GM12878 (cell line): ENCODE measurements around the gene RNF34. TPM values are rescaled to one million over a fixed set of nuclear protein-coding genes. Genes with fewer than 3 reads are reported as not detected.

Source experiments
- ATAC-seq: fragments of 200-7000 bp; cut with Tn5 transposase; 3 replicates; pipeline ENCODE4 v1.9.1; 2020; ENCODE audit warnings: mild to moderate bottlenecking, moderate library complexity
- BruUV-seq: library from RNA; stranded (reverse); fragments of 400-500 nt; replicated peaks from 2 replicates; lab custom pipeline; 2021; lab: Mats Ljungman, UMichigan
- CTCF ChIA-PET: fragments of 300-600 bp; sonication (Branson Sonifier 250); formaldehyde crosslinking; extraction: SDS; loops from one replicate; lab custom pipeline; 2021; ENCODE audit warnings: inconsistent platforms; lab: Yijun Ruan, JAX
- POLR2A ChIA-PET: fragments of 350-600 bp; formaldehyde crosslinking; extraction: SDS; loops from one replicate; lab custom pipeline; 2021; ENCODE audit warnings: inconsistent platforms; lab: Charles Lee
- RAD21 ChIA-PET: fragments of 300-600 bp; sonication (Branson Sonifier 250); formaldehyde crosslinking; loops from one replicate; lab custom pipeline; 2023; ENCODE audit warnings: antibody characterized with exemption; ENCODE audit not compliant: unreplicated experiment; lab: Charles Lee
- SMC1A ChIA-PET: fragments of 300-600 bp; sonication (Branson Sonifier 250); formaldehyde crosslinking; loops from one replicate; lab custom pipeline; 2023; ENCODE audit not compliant: unreplicated experiment, uncharacterized antibody; lab: Charles Lee
- DNase-seq: peaks from one replicate; pipeline ENCODE4 v3.0.0-alpha.2; 2011; ENCODE audit warnings: low read depth, low spot score
- FAIRE-seq: peaks from 3 replicates; lab custom pipeline; 2011; peaks lifted over from hg19 to GRCh38; lab: Jason Lieb, UNC
- H2AFZ ChIP-seq: 2 replicates; pipeline ENCODE4 v1.6.0; 2011; ENCODE audit warnings: low read depth, low read length, control low read depth; ENCODE audit not compliant: control insufficient read depth
- H3K27ac ChIP-seq: 2 replicates; pipeline ENCODE4 v1.5.1; 2011; ENCODE audit warnings: control low read depth; ENCODE audit not compliant: control insufficient read depth, insufficient read depth
- H3K27me3 ChIP-seq, 2 experiments: replicated peaks in 1 of 2; 2 replicates each; pipeline versions ENCODE4 v1.6.0 to v1.6.1; 2011; ENCODE audit warnings: low read length in 1 of 2; ENCODE audit not compliant: control insufficient read depth in 2 of 2, insufficient read depth in 2 of 2
- H3K36me3 ChIP-seq, 2 experiments: 2 replicates each; pipeline ENCODE4 v1.5.1; 2011; ENCODE audit warnings: low read length in 1 of 2; ENCODE audit not compliant: control insufficient read depth in 2 of 2, insufficient read depth in 2 of 2
- H3K4me1 ChIP-seq: 2 replicates; pipeline ENCODE4 v1.6.1; 2011; ENCODE audit warnings: mild to moderate bottlenecking, low read length, moderate library complexity, mixed read lengths; ENCODE audit not compliant: control insufficient read depth, insufficient read depth
- H3K4me2 ChIP-seq: 2 replicates; pipeline ENCODE4 v1.6.0; 2011; ENCODE audit warnings: control low read depth; ENCODE audit not compliant: control insufficient read depth, insufficient read depth
- H3K4me3 ChIP-seq: fragments of 200-600 bp; sonication (generic); 2 replicates; pipeline ENCODE4 v1.5.1; 2016
- H3K79me2 ChIP-seq: 2 replicates; pipeline ENCODE4 v1.6.0; 2011; ENCODE audit warnings: low read length; ENCODE audit not compliant: control insufficient read depth, insufficient read depth
- H3K9ac ChIP-seq: 2 replicates; pipeline ENCODE4 v1.8.0; 2011; ENCODE audit warnings: low read length, control low read depth, mixed read lengths; ENCODE audit not compliant: control insufficient read depth, insufficient read depth
- H3K9me3 ChIP-seq: replicated peaks from 3 replicates; pipeline ENCODE4 v1.5.1; 2011; ENCODE audit warnings: mild to moderate bottlenecking, low read length; ENCODE audit not compliant: control insufficient read depth, insufficient read depth
- H4K20me1 ChIP-seq: 2 replicates; pipeline ENCODE4 v1.6.0; 2011; ENCODE audit not compliant: control insufficient read depth, insufficient read depth
- BCL3 ChIP-seq: IDR thresholded peaks from 2 replicates; pipeline ENCODE4 v1.6.1; 2011; ENCODE audit warnings: borderline replicate concordance, low read depth, mild to moderate bottlenecking, moderate library complexity, low read length; ENCODE audit not compliant: insufficient read depth, poor library complexity, severe bottlenecking
- CBFB ChIP-seq: IDR thresholded peaks from 2 replicates; pipeline ENCODE4 v1.6.1; 2016; ENCODE audit warnings: antibody characterized with exemption, low read depth
- CBX3 ChIP-seq: fragments of 200-600 bp; sonication (generic); IDR thresholded peaks from 2 replicates; pipeline ENCODE4 v1.6.1; 2016; ENCODE audit warnings: low read depth, borderline replicate concordance
- CREB1 ChIP-seq: IDR thresholded peaks from 2 replicates; pipeline ENCODE4 v1.6.1; 2012; ENCODE audit warnings: low read depth, mild to moderate bottlenecking, inconsistent platforms
- EED ChIP-seq: sonication (generic); IDR thresholded peaks from 2 replicates; pipeline ENCODE4 v1.6.1; 2016; ENCODE audit warnings: antibody characterized with exemption, low read depth
- GABPA ChIP-seq: IDR thresholded peaks from 2 replicates; pipeline ENCODE4 v1.6.1; 2014; ENCODE audit warnings: antibody characterized with exemption, low read depth, mild to moderate bottlenecking, inconsistent platforms
- JUNB ChIP-seq: IDR thresholded peaks from 2 replicates; pipeline ENCODE4 v1.6.1; 2016; ENCODE audit warnings: antibody characterized with exemption, mild to moderate bottlenecking
- MEF2A ChIP-seq: IDR thresholded peaks from 2 replicates; pipeline ENCODE4 v1.6.1; 2011; ENCODE audit warnings: low read depth, mild to moderate bottlenecking, low read length, moderate library complexity; ENCODE audit not compliant: insufficient read depth
- PBX3 ChIP-seq: IDR thresholded peaks from 2 replicates; pipeline ENCODE4 v1.6.1; 2011; ENCODE audit warnings: mild to moderate bottlenecking, low read depth, low read length, moderate library complexity; ENCODE audit not compliant: insufficient replicate concordance
- POU2F2 ChIP-seq: IDR thresholded peaks from 3 replicates; pipeline ENCODE4 v1.6.1; 2011; ENCODE audit warnings: low read depth, mild to moderate bottlenecking, low read length, borderline replicate concordance
- RCOR1 ChIP-seq: conservative IDR thresholded peaks from 2 replicates; pipeline ENCODE4 v1.6.1; 2012; ENCODE audit warnings: low read depth, low read length, improper control_type of control experiment
- SREBF2 ChIP-seq: IDR thresholded peaks from 2 replicates; pipeline ENCODE4 v1.6.1; 2012; ENCODE audit warnings: mild to moderate bottlenecking, low read length
- STAT1 ChIP-seq: fragments of 450-650 bp; conservative IDR thresholded peaks from 2 replicates; pipeline ENCODE4 v1.6.1; 2014; ENCODE audit warnings: antibody characterized with exemption, mild to moderate bottlenecking
- STAT3 ChIP-seq: IDR thresholded peaks from 2 replicates; pipeline ENCODE4 v1.6.1; 2011; ENCODE audit warnings: low read depth, low read length, improper control_type of control experiment
- TARDBP ChIP-seq: IDR thresholded peaks from 2 replicates; pipeline ENCODE4 v1.6.1; 2016; ENCODE audit warnings: borderline replicate concordance
- ZBTB11 ChIP-seq: fragments of 450-650 bp; formaldehyde crosslinking; IDR thresholded peaks from 2 replicates; pipeline ENCODE4 v1.5.0; 2022; ENCODE audit warnings: mild to moderate bottlenecking, missing genetic modification characterization
- ZNF207 ChIP-seq: fragments of 450-650 bp; IDR thresholded peaks from 2 replicates; pipeline ENCODE4 v1.6.1; 2014; ENCODE audit warnings: antibody characterized with exemption, mild to moderate bottlenecking, borderline replicate concordance
- ZNF217 ChIP-seq: fragments of 450-650 bp; IDR thresholded peaks from 2 replicates; pipeline ENCODE4 v1.6.1; 2017; ENCODE audit warnings: antibody characterized with exemption, mild to moderate bottlenecking
- WGBS: methylation state at CpG from one replicate; pipeline ENCODE4 v1.1.6; 2016; ENCODE audit warnings: low lambda C conversion rate; ENCODE audit not compliant: insufficient replicate concordance, insufficient coverage; ENCODE audit errors: missing lambda C conversion rate; 5-methylcytosine and 5-hydroxymethylcytosine counted together
- in situ Hi-C: fragments of 300-500 bp; cut with MboI; formaldehyde crosslinking; loops from 9 replicates; pipeline ENCODE4 v1.14.3; 2018; ENCODE audit warnings: mixed read lengths
- intact Hi-C: fragments of 100-400 bp; cut with micrococcal nuclease; formaldehyde crosslinking; loops from one replicate; pipeline ENCODE4 v1.14.2; 2022; ENCODE audit not compliant: unreplicated experiment
- polyA plus RNA-seq, 11 experiments: library from polyadenylated mRNA; depleted of rRNA in 4 of 11; unstranded in 6 of 11; stranded (reverse) in 5 of 11; fragments of >200 nt; fragmentation: Nextera tagmentation in 4 of 11; fragmentation: Illumina TruSeq in 1 of 11; extraction: Ambion mirVana in 4 of 11; extraction: Trizol in 1 of 11; gene quantifications; 1 replicate in 1 of 11; 2 replicates in 10 of 11; pipeline versions ENCODE4 v1.2.1 to v1.2.3, GENCODE V29; 2011 to 2016; ENCODE audit warnings: inconsistent platforms in 2 of 11, missing spikeins in 2 of 11, low read depth in 1 of 11
- total RNA-seq, 4 experiments: library from RNA; depleted of rRNA in 3 of 4; stranded (reverse); fragments of >200 nt in 3 of 4; fragmentation: Illumina TruSeq in 1 of 4; extraction: Trizol in 1 of 4; gene quantifications; 2 replicates each; pipeline versions ENCODE4 v1.2.1 to v1.2.3, GENCODE V29; 2013 to 2021

The RNF34 gene
- total and polyA plus RNA-seq, 10 of the 15 experiments (the other 5 are each of a cell fraction or from before 2014, with no cell fraction given): 63.6 to 199 (median 115) TPM

- RAD21 ChIA-PET: no interaction called here
These were observed 21.2 kb upstream of the RNF34 start for GRCh38 chr12:121378736-121379135.

More at GRCh38 chr12:121378736-121379135, 21.2 kb upstream of the RNF34 start:
- BruUV-seq: no TSS peak
- Histone ChIP-seq H3K27ac (no peak overlapping the region), H3K4me2 (no peak overlapping the region), H2AFZ (no peak overlapping the region), H3K9me3 (no peaks in the 10 kb centered on the region), H3K4me3 (no peak overlapping the region), H3K27me3 (no peaks in the 10 kb centered on the region), H3K79me2 (no peaks in the 10 kb centered on the region), H3K36me3 (no peaks in the 10 kb centered on the region), H4K20me1 (no peaks in the 10 kb centered on the region), H3K9ac (no peak overlapping the region), H3K4me1 (no peaks in the 10 kb centered on the region)
- no peak for ATAC-seq
- no peak for FAIRE-seq
- no peak for DNase-seq
- POLR2A ChIA-PET: interaction anchor here (0.6 kb wide), 2 partner anchors 15 to 18 kb away, joined by 4 read pairs; no protein-coding TSS in a partner anchor
- in situ Hi-C loops: no loop called here
- CTCF ChIA-PET: no interaction called here
- no peak for TF ChIP-seq STAT3
- no peak for TF ChIP-seq MEF2A
- TF ChIP-seq STAT1: no peak
- TF ChIP-seq RCOR1: no peak
- TF ChIP-seq JUNB: no peak
- no peak for TF ChIP-seq CREB1
- TF ChIP-seq ZNF217: no peak
- no peak for TF ChIP-seq PBX3
- TF ChIP-seq GABPA: no peak
- TF ChIP-seq CBX3: no peak
- TF ChIP-seq POU2F2: no peak
- TF ChIP-seq ZBTB11 (CRISPR knock-in tag): no peak
- TF ChIP-seq CBFB: no peak
- TF ChIP-seq SREBF2: no peak
- TF ChIP-seq TARDBP: no peak
- TF ChIP-seq BCL3: no peak
- no peak for TF ChIP-seq ZNF207
- no peak for TF ChIP-seq EED
- SMC1A ChIA-PET: no interaction called here
- 20% methylated on average over 5 of the region's 5 CpGs for WGBS
- intact Hi-C loops: no loop called here
